ENCODE results near the gene MAOA.

- TF ChIP-seq EZH2 (IDR thresholded peaks at IDR 0.05; ENCODE audit: borderline replicate concordance, low read depth, low read length, severe bottlenecking), result no peak
- TF ChIP-seq, protein P1, sequence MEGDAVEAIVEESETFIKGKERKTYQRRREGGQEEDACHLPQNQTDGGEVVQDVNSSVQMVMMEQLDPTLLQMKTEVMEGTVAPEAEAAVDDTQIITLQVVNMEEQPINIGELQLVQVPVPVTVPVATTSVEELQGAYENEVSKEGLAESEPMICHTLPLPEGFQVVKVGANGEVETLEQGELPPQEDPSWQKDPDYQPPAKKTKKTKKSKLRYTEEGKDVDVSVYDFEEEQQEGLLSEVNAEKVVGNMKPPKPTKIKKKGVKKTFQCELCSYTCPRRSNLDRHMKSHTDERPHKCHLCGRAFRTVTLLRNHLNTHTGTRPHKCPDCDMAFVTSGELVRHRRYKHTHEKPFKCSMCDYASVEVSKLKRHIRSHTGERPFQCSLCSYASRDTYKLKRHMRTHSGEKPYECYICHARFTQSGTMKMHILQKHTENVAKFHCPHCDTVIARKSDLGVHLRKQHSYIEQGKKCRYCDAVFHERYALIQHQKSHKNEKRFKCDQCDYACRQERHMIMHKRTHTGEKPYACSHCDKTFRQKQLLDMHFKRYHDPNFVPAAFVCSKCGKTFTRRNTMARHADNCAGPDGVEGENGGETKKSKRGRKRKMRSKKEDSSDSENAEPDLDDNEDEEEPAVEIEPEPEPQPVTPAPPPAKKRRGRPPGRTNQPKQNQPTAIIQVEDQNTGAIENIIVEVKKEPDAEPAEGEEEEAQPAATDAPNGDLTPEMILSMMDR (IDR thresholded peaks at IDR 0.05; ENCODE audit: borderline replicate concordance, extremely low read depth, low read length, poor library complexity, severe bottlenecking), result no peak
These were observed 72.9 kb downstream of the MAOA start for GRCh38 chrX:43728966-43729365.

All from DND-41 (cell line).